WTC11 (cell line): ENCODE measurements around the gene FAM193A.

Experiments
- CTCF ChIP-seq: fragments of 200-600 bp; IDR thresholded peaks from 2 replicates; pipeline ENCODE4 v1.8.0; 2022; ENCODE audit warnings: antibody characterized with exemption
- FOXP1 ChIP-seq: sonication (generic); formaldehyde crosslinking; IDR thresholded peaks from 2 replicates; pipeline ENCODE4 v1.8.0; 2022; ENCODE audit warnings: missing genetic modification reagents, mild to moderate bottlenecking, moderate library complexity, borderline replicate concordance
- MAX ChIP-seq: sonication (generic); formaldehyde crosslinking; IDR thresholded peaks from 2 replicates; pipeline ENCODE4 v1.8.0; 2022; ENCODE audit warnings: mild to moderate bottlenecking, missing genetic modification reagents
- NFYB ChIP-seq: sonication (generic); formaldehyde crosslinking; conservative IDR thresholded peaks from 2 replicates; pipeline ENCODE4 v1.8.0; 2022; ENCODE audit warnings: low read depth, missing genetic modification reagents
- NR2C2 ChIP-seq: sonication (generic); formaldehyde crosslinking; IDR thresholded peaks from 2 replicates; pipeline ENCODE4 v1.8.0; 2022; ENCODE audit warnings: mild to moderate bottlenecking, missing genetic modification reagents
- PRDM15 ChIP-seq: sonication (generic); formaldehyde crosslinking; IDR thresholded peaks from 2 replicates; pipeline ENCODE4 v1.8.0; 2022; ENCODE audit warnings: missing genetic modification reagents
- TCF7 ChIP-seq: sonication (generic); formaldehyde crosslinking; IDR thresholded peaks from 2 replicates; pipeline ENCODE4 v1.8.0; 2022; ENCODE audit warnings: mild to moderate bottlenecking, low read depth, missing genetic modification reagents, moderate library complexity
- TEAD4 ChIP-seq: sonication (generic); formaldehyde crosslinking; IDR thresholded peaks from 2 replicates; pipeline ENCODE4 v1.8.0; 2022; ENCODE audit warnings: mild to moderate bottlenecking, missing genetic modification reagents
- ZNF121 ChIP-seq: sonication (generic); formaldehyde crosslinking; IDR thresholded peaks from 2 replicates; pipeline ENCODE4 v1.8.0; 2023; ENCODE audit warnings: missing genetic modification reagents
- TF ChIP-seq, protein P1 (sequence below): sonication (generic); formaldehyde crosslinking; IDR thresholded peaks from 2 replicates; pipeline ENCODE4 v1.8.0; 2022; ENCODE audit warnings: mild to moderate bottlenecking, missing genetic modification reagents
- TF ChIP-seq, protein P2 (sequence below): sonication (generic); formaldehyde crosslinking; IDR thresholded peaks from 2 replicates; pipeline ENCODE4 v1.8.0; 2022; ENCODE audit warnings: mild to moderate bottlenecking, missing genetic modification reagents

- no peak for TF ChIP-seq CTCF
- no peak for TF ChIP-seq PRDM15 (CRISPR knock-in tag)
- TF ChIP-seq MAX (CRISPR knock-in tag), result no peak
- TF ChIP-seq TCF7 (CRISPR knock-in tag), result no peak
- TF ChIP-seq ZNF121, result no peak
- no peak for TF ChIP-seq NFYB (CRISPR knock-in tag)
- no peak for TF ChIP-seq NR2C2 (CRISPR knock-in tag)
- TF ChIP-seq TEAD4 (CRISPR knock-in tag), result no peak
- TF ChIP-seq, protein P1, sequence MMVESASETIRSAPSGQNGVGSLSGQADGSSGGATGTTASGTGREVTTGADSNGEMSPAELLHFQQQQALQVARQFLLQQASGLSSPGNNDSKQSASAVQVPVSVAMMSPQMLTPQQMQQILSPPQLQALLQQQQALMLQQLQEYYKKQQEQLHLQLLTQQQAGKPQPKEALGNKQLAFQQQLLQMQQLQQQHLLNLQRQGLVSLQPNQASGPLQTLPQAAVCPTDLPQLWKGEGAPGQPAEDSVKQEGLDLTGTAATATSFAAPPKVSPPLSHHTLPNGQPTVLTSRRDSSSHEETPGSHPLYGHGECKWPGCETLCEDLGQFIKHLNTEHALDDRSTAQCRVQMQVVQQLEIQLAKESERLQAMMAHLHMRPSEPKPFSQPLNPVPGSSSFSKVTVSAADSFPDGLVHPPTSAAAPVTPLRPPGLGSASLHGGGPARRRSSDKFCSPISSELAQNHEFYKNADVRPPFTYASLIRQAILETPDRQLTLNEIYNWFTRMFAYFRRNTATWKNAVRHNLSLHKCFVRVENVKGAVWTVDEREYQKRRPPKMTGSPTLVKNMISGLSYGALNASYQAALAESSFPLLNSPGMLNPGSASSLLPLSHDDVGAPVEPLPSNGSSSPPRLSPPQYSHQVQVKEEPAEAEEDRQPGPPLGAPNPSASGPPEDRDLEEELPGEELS, result no peak
- TF ChIP-seq FOXP1 (CRISPR knock-in tag), result no peak
- TF ChIP-seq, protein P2, sequence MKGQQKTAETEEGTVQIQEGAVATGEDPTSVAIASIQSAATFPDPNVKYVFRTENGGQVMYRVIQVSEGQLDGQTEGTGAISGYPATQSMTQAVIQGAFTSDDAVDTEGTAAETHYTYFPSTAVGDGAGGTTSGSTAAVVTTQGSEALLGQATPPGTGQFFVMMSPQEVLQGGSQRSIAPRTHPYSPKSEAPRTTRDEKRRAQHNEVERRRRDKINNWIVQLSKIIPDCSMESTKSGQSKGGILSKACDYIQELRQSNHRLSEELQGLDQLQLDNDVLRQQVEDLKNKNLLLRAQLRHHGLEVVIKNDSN (CRISPR knock-in tag), result no peak
These were observed 49.5 kb upstream of the FAM193A start for GRCh38 chr4:2486981-2487380.
